AG09309 (cell line): ENCODE results near the gene DNAJB7.
"Not testable (repeated sequence)": the region's sequence is repeated elsewhere in the genome, so short reads cannot be mapped to it uniquely, and the experiment has no call there.

ENCODE experiments used
- DNase-seq: peaks from one replicate; pipeline ENCODE4 v3.0.0-alpha.2; 2010; ENCODE audit warnings: low read depth
- H3K4me3 ChIP-seq: 2 replicates; pipeline ENCODE4 v1.5.1; 2011; ENCODE audit warnings: mild to moderate bottlenecking, low read depth, low read length, moderate library complexity; ENCODE audit not compliant: control insufficient read depth
- TF ChIP-seq, protein P1 (sequence below): IDR thresholded peaks from 2 replicates; pipeline ENCODE4 v1.5.1; 2011; ENCODE audit warnings: mild to moderate bottlenecking, low read depth, low read length, inconsistent platforms; ENCODE audit not compliant: insufficient read depth, control insufficient read depth; ENCODE audit errors: missing control alignments

Gene DNAJB7

DNA sequence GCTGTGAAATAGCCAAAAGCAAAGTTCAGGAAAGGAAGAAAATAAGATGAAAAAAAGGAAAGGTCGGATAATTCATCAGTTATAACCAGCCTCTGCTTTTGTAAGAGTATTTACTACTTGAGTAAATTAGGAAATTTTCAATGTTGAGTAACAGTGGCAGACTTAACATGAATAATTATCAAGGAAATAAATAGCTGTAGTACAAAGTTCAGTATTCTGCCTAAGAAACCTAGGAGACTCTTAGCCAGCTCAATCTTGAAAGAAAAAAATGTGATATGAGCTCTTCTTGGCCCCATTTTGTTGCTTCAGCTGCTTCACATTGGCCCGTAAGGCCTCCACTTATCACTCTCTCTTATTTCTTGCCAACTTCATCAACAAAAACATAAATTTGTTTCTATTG is 17.0 kb upstream of the DNAJB7 start:
- no peak for DNase-seq
- H3K4me3 ChIP-seq = no peak overlapping the region
- TF ChIP-seq, protein P1, sequence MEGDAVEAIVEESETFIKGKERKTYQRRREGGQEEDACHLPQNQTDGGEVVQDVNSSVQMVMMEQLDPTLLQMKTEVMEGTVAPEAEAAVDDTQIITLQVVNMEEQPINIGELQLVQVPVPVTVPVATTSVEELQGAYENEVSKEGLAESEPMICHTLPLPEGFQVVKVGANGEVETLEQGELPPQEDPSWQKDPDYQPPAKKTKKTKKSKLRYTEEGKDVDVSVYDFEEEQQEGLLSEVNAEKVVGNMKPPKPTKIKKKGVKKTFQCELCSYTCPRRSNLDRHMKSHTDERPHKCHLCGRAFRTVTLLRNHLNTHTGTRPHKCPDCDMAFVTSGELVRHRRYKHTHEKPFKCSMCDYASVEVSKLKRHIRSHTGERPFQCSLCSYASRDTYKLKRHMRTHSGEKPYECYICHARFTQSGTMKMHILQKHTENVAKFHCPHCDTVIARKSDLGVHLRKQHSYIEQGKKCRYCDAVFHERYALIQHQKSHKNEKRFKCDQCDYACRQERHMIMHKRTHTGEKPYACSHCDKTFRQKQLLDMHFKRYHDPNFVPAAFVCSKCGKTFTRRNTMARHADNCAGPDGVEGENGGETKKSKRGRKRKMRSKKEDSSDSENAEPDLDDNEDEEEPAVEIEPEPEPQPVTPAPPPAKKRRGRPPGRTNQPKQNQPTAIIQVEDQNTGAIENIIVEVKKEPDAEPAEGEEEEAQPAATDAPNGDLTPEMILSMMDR = no peak

DNA sequence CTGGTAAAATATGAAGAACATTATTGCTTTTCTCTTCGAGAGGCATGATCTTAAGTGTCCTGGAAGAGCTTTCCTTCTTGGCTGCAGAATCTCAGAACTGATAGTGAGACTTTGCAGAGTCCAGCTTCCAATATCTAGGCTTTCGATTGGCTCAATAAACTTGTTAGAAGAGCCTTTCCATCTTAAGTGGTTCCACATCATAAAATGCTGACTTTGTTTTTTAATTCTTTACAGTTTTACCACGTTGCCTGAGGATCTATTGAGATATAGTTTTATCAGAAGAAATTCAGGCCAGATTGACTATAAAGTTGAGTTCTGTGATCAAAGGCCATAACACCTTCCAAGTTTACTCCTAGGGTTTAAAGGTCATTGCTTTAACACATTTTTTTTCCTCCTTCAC is 15.6 kb upstream of the DNAJB7 start:
- DNase-seq = no peak
- no peak overlapping the region for H3K4me3 ChIP-seq
- TF ChIP-seq, protein P1 = no peak

DNA sequence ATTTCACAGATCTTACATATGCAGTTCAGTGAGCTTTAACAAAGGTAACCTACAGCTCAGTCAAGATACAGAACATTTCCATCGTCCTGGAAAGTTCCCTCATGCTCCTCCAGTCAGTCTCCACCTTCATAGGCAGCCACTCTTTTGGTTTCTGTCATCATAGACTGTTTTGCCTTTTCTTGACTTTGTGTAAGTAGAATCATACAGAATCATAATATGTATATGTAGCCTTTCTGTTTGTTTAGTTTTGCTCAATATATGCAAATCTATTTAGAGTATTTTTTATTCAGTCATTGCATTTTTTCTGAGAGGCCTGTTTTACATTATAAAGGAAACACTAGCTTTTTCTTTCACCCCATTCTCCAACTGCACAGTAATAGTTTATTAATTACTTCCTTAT is 15.0 kb upstream of the DNAJB7 start:
- TF ChIP-seq, protein P1 = no peak
- no peak overlapping the region for H3K4me3 ChIP-seq
- DNase-seq = no peak

DNA sequence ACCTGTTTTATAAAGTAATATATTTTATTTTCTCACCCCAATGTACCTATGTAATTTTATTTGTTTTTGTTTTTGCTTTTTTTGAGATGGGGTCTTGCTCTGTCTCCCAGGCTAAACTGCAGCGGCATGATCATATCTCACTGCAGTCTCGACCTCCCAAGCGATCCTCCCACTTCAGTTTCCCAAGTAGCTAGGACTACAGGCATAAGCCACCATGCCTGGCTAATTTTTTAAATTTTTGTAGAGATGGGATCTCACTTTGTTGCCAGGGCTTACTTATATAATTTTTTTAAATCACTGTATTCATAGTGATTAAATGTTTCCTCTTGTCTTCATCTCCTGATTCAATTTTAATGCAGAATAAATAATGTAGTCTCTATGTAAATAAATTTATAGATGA is 13.2 kb upstream of the DNAJB7 start:
- TF ChIP-seq, protein P1 = no peak
- H3K4me3 ChIP-seq = no peak overlapping the region
- DNase-seq = no peak

DNA sequence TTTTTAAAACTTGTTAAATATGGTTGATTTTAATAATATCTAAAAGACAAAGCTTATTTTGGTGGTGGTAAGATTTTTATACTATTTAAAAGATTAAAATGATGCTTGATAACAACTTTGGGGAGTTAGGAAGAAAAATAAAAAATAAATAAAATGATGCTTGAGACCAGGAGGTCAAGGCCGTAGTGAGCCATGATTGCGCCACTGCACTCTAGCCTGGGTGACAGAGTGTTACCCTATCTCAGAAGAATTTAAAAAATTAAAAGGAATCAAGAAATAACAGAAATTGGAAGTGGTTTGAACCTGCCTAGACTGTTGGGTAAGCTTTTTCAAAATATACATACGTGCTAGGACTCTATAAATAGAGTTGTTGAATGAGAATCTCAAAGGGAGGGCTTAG is 12.1 kb upstream of the DNAJB7 start:
- no peak overlapping the region for H3K4me3 ChIP-seq
- TF ChIP-seq, protein P1 = no peak
- no peak for DNase-seq

DNA sequence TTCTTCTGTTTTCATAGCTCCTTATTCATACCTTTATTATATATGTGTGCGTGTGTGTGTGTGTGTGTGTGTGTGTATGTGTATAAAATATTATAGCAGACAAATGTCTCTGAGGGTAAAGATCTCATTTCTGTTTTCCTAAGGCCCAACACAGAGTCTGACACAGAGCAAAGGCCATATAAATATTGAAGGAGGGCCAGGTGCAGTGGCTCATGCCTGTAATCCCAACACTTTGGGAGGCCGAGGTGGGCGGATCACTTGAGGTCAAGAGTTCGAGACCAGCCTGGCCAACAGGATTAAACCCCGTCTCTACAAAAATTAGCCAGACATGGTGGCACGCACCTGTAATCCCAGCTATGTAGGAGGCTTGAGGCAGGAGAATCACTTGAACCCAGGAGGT is 6.5 kb upstream of the DNAJB7 start:
- H3K4me3 ChIP-seq, DNase-seq: not testable (repeated sequence)

DNA sequence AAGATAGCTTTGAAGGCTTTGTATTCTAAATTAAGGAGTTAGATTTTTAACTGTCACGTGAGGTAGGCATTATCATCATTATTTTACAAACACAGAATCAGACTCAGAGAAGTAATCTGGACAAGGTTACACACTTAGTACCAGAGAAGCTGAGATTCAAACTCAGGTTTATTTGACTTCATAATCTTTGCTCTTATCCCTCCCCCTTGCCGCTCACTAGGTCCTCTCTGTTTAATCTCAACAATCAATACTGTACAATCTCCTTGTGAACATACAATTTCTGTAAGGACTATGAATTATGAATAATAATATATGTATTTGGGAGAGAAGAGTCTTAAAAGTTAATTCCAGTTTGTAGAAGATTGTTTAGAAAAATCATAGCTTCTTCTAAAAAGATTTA is 5.2 kb upstream of the DNAJB7 start:
- no peak overlapping the region for H3K4me3 ChIP-seq
- no peak for DNase-seq
- TF ChIP-seq, protein P1 = no peak

DNA sequence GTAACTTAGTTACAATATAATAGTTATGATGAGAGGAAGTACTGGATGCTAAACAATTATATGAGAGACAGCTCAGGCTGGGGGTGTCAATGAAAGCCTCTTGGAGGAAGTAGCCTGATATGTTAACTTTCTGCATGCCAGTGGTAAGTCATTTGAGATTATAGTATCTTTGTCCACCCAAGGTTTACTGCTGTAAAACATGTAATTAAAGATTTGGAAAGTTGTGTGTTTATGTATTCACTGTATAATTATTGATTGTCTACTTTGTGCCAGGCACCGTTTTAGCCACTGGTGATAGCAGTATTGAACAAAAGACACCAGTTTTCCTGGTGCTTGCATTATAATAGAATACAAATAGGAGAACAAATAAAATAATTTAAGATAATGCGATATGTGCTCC is 624 bp upstream of the DNAJB7 start:
- DNase-seq = no peak
- TF ChIP-seq, protein P1 = no peak
- no peak overlapping the region for H3K4me3 ChIP-seq
